Esophagus mucosa (tissue), 1 donor: ENCODE data around the gene HAGH. TPM values are rescaled to one million over a fixed set of nuclear protein-coding genes. Genes with fewer than 3 reads are reported as not detected.
"Not testable (repeated sequence)": the region's sequence is repeated elsewhere in the genome, so short reads cannot be mapped to it uniquely, and the experiment has no call there.

Experiments
- ATAC-seq: fragments of 200-7000 bp; cut with Tn5 transposase; one replicate; pipeline ENCODE4 v1.9.1; 2020
- total RNA-seq: library from RNA; stranded (reverse); gene quantifications from one replicate; pipeline ENCODE4 v1.2.4, GENCODE V29; 2023
- donor health status: DM: yes; HTN: yes; CAD: no.

Gene HAGH
- 16.9 TPM for total RNA-seq

DNA sequence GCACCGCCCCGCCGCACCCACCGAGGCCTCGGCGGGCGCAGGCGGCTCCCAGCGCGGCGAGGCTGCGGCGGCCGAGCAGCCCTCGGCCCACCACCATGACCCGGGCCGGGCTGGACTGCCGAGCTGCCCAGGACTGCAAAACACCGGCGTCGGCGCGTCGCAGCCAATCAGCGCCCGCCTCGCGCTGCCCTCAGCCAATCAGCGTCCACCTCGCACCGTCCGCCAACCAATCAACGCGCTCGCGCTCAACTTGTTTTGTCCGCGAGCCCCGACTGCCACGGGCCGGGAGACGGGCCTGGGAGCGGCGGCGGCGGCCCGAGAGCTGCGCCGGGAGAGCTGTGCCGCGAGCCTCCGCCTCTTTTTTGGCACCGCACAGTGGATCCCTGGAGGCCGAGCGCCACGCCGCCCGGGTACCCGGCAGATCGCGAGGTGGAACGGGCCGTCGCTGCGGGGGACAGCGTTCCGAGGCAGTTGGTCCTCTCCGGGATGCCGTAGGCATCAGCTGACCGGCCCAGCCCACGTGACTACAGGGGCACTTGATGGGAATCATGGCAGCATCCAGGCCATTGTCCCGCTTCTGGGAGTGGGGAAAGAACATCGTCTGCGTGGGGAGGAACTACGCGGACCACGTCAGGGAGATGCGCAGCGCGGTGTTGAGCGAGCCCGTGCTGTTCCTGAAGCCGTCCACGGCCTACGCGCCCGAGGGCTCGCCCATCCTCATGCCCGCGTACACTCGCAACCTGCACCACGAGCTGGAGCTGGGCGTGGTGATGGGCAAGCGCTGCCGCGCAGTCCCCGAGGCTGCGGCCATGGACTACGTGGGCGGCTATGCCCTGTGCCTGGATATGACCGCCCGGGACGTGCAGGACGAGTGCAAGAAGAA lies at the start of gene HAGH, which contains the start of gene FAHD1:
Gene HAGH, minus strand, starts transcription at position 135 of the 883 bp plus-strand sequence. Its CDS starts 38 bp downstream, at position 97.
Gene FAHD1, plus strand, starts transcription at position 516 of the 883 bp plus-strand sequence. Its CDS starts 33 bp downstream, at position 549.
- peak; percentile 85 for ATAC-seq

DNA sequence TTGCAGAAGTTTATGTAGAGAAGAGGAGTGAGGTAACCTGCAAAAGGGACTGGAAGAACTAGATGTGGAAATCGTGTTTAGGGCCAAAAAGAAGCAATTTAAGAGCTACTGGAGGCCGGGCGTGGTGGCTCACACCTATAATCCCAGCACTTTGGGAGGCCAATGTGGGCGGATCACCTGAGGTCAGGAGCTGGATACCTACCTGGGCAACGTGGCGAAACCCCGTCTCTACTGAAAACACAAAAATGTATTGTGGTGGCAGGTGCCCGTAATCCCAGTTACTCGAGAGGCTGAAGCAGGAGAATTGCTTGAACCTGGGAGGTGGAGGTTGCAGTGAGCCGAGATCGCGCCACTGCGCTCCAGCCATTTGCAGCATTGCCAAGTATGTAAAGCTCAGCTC lies 49.4 kb upstream of the HAGH start:
- not testable (repeated sequence) for ATAC-seq

DNA sequence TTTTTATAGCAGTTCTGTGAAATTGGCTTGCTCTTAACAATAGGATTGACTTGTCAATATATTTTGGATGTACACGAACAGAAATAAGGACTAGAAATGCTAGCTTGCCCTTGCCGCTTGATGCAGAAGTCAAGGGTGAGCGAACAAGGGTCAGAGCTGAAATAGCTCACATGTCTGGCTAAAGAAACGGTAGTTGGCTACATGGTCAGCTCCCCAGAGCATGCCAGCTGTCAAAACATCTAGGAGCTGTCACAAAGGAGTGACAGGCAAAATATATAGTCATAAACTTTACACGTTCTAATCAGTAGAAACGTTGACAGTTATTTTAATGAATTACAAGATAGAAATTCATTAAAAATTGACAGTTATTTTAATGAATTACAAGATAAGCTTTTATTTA lies 48.2 kb upstream of the HAGH start:
- ATAC-seq: no peak

DNA sequence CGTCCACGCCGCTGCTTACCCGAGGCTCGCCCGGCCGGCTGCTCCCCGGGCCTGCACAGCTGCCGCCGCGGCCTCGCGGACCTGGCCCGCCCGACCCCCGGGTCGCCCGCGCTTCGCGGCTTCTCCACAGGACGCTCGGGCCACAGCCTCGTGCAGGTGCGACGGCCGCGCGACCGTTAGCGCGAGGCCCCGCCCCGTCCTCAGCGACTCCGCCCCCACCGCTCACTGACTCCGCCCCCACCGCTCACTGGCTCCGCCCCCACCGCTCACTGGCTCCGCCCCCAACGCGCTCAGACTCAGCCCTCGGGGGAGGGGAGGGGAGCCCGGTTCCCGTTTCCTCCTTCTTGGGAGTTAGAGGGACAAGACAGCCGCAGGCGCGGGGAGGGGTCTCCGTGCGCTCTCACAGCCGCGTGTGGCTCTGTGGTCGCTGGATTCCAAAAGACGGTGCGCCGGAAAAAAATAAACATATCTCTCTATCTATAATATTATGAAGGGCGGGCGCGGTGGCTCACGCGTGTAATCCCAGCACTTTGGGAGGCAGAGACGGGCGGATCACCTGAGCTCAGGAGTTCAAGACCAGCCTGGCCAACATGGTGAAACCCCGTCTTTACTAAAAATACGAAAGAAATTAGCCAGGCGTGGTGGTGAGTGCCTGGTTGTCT lies 45.5 kb upstream of the HAGH start, which contains the start of gene MEIOB:
Gene MEIOB, minus strand, starts transcription at position 191 of the 662 bp plus-strand sequence. CDS start 3,989 bp downstream, outside the sequence.
- ATAC-seq: peak; percentile 54

GRCh38 chr16:1870365-1871082 lies 43.9 kb upstream of the HAGH start:
- peak; percentile 72 for ATAC-seq

DNA sequence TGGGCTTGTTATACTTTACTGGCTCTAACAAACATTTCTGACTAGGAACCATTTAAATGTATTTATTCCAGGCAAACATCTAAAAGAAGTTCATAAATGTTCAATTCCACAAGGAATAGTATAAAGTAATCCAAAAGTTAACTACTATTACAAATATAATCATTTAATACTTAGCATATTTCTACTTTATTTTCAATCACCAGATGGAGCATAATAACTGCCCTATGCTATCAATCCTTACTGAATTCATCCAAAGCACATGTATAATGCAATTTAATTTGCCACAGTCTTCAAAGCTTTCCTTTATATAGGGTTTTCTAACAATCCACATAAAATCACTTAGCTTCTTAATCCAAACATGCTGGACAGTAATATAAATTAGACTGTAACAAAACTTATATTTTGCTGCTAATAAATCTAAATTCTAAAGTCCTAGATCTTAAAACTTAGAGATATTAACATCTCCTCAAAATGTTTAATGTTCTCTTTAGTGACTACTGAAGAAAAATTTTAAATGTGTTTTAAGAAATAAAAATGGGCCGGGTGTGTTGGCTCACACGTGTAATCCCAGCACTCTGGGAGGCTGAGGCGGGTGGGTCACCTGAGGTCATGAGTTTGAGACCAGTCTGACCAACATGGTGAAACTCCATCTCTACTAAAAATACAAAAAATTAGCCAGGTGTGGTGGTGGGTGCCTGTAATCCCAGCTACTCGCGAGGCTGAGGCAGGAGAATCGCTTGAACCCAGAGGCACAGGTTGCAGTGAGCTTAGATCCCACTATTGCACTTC lies 39.5 kb upstream of the HAGH start:
- no peak for ATAC-seq

DNA sequence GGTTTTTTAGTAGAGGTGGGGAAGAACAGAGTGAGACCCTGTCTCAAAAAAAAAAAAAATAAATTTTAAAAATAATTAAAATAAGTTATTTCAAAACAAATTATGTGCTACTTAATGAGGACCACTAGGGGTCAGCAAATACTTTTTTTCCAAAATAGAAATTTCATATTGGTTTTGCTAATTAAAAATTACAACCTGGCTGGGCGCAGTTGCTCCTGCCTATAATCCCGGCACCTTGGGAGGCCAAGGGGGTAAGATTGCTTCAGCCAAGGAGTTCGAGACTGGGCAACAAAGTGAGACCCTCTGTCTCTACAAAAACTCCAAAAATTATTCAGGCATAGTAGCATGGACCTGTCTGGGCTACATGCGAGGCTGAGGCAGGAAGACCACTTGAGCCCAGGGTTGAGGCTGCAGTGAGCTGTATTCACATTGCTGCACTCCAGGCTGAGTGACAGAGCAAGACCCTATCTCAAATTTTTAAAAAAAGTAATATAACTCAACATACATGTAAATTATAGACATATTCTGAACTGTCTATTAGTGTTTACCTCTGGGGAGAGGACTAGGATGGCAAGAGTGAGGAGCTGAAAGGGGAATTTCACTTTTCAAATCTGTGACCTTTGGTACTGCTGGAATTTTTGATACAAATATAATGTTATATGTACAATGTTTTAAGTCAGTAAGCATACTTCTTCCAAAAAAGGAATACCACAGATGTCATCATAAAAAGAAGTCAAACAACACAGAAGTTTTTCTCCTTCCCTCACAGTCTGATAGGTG lies 37.2 kb upstream of the HAGH start:
- ATAC-seq: no peak

DNA sequence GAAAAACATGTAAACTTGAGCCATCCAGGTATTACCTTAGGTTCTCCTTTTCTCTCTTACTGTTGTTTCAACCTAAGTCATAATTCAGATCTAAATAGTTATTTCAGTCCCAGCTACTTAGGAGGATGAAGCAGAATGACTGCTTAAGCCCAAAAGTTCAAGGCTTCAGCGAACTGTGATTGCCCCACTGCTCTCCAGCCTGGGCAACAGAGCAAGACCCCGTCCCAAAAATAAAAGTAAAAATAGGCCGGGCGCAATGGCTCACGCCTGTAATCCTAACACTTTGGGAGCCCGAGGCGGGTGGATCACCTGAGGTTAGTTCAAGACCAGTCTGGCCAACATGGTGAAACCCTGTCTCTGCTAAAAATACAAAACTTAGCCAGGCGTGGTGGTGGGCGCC lies 35.8 kb upstream of the HAGH start:
- no peak for ATAC-seq

GRCh38 chr16:1861730-1862129 lies 35.1 kb upstream of the HAGH start:
- ATAC-seq: no peak

DNA sequence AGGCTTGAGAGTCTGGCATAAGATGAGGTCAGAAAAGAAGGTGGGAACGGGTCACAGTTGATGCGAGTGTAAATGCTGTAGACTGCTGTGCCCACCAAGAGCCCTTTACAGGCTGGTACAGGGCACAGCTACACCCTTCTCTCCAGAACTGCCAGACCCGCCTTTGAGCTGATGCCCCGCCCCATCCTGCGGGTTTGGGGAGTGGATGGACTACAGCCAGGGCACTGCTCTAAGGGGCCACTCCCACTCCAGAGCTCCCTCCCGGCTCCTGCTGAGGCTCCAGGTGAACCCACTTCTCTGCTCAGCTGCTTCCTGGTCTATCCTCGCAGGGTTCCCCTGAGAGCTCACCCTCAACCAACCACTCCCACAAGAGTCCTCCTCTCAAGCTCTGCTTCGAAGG lies 33.0 kb upstream of the HAGH start:
- peak; percentile 73 for ATAC-seq

GRCh38 chr16:1858189-1858865 lies 31.7 kb upstream of the HAGH start:
- ATAC-seq: no peak

DNA sequence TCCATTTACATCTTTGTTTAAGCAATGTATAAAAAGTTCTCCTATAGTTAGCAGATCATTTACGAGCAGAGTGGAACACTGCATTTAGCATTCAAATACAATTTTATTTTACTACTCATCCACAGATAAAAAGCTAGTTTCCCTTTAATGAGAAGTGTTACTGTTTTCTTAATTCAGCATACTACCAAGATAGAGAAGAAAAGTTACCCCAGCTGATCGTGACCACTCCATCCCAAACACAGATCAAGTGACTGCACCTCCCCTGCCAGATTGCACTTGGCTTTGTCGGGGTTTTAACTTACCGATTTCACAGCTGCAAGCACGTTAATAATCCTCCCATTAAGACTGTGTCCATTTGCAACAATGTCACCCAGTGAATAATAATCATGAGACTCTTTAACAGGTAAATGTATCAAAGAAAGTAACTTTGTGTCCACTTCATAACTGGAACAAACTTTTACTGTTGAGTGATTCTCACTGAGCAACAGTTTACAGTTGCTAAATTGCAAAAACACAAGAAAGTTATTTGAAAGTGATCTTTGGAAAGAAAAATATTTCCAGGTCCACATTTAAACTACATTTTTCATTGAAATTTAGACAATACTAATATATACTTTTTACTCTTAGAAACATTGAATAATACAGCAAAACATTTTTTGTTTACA lies 30.9 kb upstream of the HAGH start:
- ATAC-seq: no peak

DNA sequence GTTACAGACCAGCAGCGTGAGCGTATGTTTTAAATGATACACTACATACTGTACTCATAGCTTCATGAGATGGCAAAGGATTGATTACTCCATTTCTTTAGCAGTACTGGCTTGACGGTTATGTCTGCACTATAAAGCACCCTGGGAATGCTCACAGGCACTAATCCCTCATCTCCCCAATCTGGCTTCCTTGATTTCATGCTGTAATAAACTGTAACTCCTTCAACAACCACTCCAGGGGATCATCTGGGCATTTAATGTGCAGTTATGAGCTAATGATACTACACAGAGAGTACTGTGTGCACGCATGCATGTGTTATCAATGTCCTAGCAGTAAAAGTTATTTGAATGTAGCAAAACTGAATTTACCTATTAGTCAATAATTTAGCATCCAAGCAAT lies 25.2 kb upstream of the HAGH start:
- no peak for ATAC-seq

- ATAC-seq: no peak
Observed at GRCh38 chr16:1850981-1851380, 24.4 kb upstream of the HAGH start.

DNA sequence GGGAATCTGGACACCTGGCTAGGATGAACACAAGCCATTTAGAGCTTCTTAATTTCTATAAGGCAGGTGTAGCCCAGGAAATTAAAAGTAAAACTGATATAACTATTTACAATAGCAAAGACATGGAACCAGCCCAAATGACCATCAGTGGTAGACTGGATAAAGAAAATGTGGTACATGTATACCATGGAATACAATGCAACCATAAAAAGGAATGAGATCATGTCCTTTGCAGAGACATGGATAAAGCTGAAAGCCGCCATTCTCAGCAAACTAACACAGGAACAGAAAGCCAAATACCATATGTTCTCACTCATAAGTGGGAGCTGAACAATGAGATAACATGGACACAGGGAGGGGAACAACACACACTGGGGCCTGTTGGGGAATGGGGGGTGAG lies 19.8 kb upstream of the HAGH start:
- ATAC-seq: no peak

GRCh38 chr16:1845985-1846384 lies 19.4 kb upstream of the HAGH start:
- no peak for ATAC-seq

DNA sequence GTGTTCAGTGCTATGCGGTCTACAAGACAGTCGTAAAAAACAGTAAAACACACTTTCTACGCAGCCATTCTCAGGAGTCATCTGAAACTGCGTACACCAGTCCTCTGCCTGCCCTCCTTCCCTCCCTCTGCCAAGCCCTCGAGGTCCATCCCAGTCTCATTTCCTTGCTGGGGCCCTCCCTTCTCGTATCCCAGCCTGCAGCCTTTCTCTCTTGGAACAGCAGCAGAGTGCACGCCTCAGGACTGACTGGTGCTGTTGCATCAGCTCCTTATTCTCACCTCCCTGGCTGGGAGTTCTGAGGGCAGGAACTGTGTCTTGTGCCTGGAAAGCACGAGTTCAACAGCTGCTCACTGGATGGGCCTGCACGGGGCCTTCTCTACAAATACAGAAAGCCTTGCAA lies 12.9 kb upstream of the HAGH start:
- peak; percentile 93 for ATAC-seq

- no peak for ATAC-seq
Observed at GRCh38 chr16:1834096-1834495, 7.5 kb upstream of the HAGH start.

DNA sequence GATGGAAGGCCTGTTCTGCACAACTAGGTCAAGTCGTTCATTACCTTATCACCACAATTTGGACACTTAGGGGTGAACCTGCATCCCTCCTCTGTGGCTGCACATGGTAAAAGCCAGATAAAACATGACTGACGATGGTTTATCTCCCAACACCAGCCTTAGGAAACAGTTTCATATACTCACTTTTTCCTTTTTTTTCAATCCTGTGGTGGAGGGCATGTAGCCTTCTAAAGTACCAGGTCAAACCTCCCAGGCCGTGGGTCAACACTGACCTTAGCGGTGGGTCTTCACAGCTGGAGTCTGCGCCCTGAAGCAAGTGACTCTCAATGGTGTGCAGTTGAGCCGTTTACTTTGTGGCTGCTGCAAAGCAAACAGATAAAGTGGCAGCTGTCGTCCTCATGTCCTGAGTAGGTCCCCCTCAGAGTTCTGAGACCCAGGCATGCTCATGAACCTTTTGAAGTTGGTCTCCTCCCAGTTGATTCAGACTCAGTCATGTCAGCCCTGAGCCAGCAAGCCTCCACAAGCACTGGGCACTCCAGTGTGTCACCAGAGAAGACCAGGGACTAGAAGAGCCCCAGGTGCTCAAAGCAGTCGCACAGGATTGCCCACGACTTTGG lies 6.3 kb upstream of the HAGH start:
- ATAC-seq: peak; percentile 71
